ENCODE results near the gene PLD5. TPM values are rescaled to one million over a fixed set of nuclear protein-coding genes. Genes with fewer than 3 reads are reported as not detected.
"Not testable (repeated sequence)": the region's sequence is repeated elsewhere in the genome, so short reads cannot be mapped to it uniquely, and the experiment has no call there.

The PLD5 gene
- total RNA-seq, 1 donor: not detected

DNA sequence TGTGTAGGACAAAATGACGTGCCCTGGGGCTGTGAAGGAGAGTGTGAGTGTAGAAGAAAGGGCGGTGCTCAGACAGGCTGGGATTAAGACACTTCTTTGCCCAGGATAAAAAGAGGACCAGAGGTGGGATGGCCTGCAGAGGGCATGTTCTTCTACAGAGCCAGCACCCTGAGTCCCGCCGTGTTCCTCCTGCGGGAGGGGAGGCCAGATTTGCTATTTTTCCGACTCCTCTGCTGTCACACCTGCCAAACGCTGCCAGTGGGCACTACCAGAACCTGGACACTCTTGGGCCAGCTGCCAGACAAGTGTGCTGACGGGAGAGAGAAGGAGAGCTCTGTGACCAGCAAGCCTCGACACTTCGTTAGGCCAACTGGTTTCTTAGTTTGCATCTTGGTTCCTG is 206.4 kb downstream of the PLD5 start:
- no peaks in the 10 kb centered on the region for H3K79me2 ChIP-seq (ENCODE audit: insufficient read depth, low read length)
- H3K27ac ChIP-seq (ENCODE audit: low read depth, low read length): no peak overlapping the region
- no peak overlapping the region for H3K4me3 ChIP-seq (ENCODE audit: insufficient read depth, low read length)
- H3K9me3 ChIP-seq (ENCODE audit: low read depth, low read length): no peaks in the 10 kb centered on the region
- H3K4me1 ChIP-seq (ENCODE audit: insufficient read depth, low read length): no peaks in the 10 kb centered on the region
- H3K36me3 ChIP-seq (ENCODE audit: insufficient read depth, low read length): no peaks in the 10 kb centered on the region
- no peak for DNase-seq (ENCODE audit: insufficient read length, low spot score, missing footprints)
- no peaks in the 10 kb centered on the region for H4K20me1 ChIP-seq (ENCODE audit: insufficient read depth, low read length)
- H3K4me2 ChIP-seq (ENCODE audit: insufficient read depth, low read length): no peak overlapping the region
- no peak overlapping the region for H2AFZ ChIP-seq (ENCODE audit: low read length)
- H3K27me3 ChIP-seq (ENCODE audit: insufficient read depth, low read length): no peaks in the 10 kb centered on the region
- TF ChIP-seq CTCF (IDR thresholded peaks at IDR 0.05; ENCODE audit: extremely low read depth, low read depth, low read length): no peak

DNA sequence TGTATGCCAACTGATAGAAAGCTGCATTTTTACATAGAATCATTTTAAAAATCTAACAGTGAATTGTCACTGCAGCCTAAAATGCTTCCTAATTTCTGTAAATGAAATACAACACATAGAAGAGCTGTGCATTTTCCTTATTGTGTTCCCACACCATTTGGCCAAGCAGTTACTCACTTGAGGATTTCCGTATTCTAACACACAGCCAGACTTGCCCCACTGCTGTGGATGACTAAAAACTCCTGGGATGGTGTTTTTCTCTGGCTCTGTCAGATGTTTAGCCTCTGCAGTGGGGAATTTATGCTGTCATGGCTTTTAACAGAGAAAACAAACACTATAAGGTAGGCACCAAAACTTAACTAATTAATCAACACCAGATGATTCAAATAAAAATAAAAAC is 209.6 kb downstream of the PLD5 start:
- H3K79me2 ChIP-seq (ENCODE audit: insufficient read depth, low read length): not testable (repeated sequence)

GRCh38 chr1:242314085-242314649 is 210.3 kb downstream of the PLD5 start:
- not testable (repeated sequence) for H3K79me2 ChIP-seq (ENCODE audit: insufficient read depth, low read length); H3K36me3 ChIP-seq (ENCODE audit: insufficient read depth, low read length); H3K27ac ChIP-seq (ENCODE audit: low read depth, low read length); H3K4me3 ChIP-seq (ENCODE audit: insufficient read depth, low read length); H4K20me1 ChIP-seq (ENCODE audit: insufficient read depth, low read length); H3K4me1 ChIP-seq (ENCODE audit: insufficient read depth, low read length); H3K9me3 ChIP-seq (ENCODE audit: low read depth, low read length); H2AFZ ChIP-seq (ENCODE audit: low read length); H3K27me3 ChIP-seq (ENCODE audit: insufficient read depth, low read length); H3K4me2 ChIP-seq (ENCODE audit: insufficient read depth, low read length); DNase-seq (ENCODE audit: insufficient read length, low spot score, missing footprints)

More for the DNA sequence above, 209.6 kb downstream of the PLD5 start:
- H3K9me3 ChIP-seq (ENCODE audit: low read depth, low read length); H3K27me3 ChIP-seq (ENCODE audit: insufficient read depth, low read length); H4K20me1 ChIP-seq (ENCODE audit: insufficient read depth, low read length); H3K4me3 ChIP-seq (ENCODE audit: insufficient read depth, low read length); H3K4me2 ChIP-seq (ENCODE audit: insufficient read depth, low read length); H3K27ac ChIP-seq (ENCODE audit: low read depth, low read length); H3K36me3 ChIP-seq (ENCODE audit: insufficient read depth, low read length); H2AFZ ChIP-seq (ENCODE audit: low read length); DNase-seq (ENCODE audit: insufficient read length, low spot score, missing footprints); H3K4me1 ChIP-seq (ENCODE audit: insufficient read depth, low read length): not testable (repeated sequence)

DNA sequence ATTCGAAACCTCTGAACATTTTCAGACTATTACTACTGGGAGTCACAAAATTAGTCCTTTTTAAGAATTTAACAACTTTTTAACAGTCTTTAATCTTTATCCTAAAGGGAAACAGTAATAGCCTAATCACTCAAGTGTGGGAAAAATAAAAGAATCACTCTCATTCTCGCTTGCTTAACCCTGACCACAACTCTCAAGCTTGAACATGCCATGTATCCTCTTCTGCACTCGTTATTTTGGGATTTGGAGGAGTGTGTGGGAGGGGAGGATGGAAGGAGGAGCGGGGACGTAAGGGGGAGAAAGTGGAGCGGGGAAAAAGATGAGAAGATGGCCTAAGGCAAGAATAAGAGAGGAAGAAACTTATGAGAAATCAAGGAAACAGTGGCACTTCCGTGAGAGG is 215.8 kb downstream of the PLD5 start:
- not testable (repeated sequence) for H3K27ac ChIP-seq (ENCODE audit: low read depth, low read length); H3K4me1 ChIP-seq (ENCODE audit: insufficient read depth, low read length); H3K36me3 ChIP-seq (ENCODE audit: insufficient read depth, low read length); H3K4me3 ChIP-seq (ENCODE audit: insufficient read depth, low read length); H3K27me3 ChIP-seq (ENCODE audit: insufficient read depth, low read length); H3K9me3 ChIP-seq (ENCODE audit: low read depth, low read length); H3K4me2 ChIP-seq (ENCODE audit: insufficient read depth, low read length); H4K20me1 ChIP-seq (ENCODE audit: insufficient read depth, low read length); DNase-seq (ENCODE audit: insufficient read length, low spot score, missing footprints); H2AFZ ChIP-seq (ENCODE audit: low read length); H3K79me2 ChIP-seq (ENCODE audit: insufficient read depth, low read length)

DNA sequence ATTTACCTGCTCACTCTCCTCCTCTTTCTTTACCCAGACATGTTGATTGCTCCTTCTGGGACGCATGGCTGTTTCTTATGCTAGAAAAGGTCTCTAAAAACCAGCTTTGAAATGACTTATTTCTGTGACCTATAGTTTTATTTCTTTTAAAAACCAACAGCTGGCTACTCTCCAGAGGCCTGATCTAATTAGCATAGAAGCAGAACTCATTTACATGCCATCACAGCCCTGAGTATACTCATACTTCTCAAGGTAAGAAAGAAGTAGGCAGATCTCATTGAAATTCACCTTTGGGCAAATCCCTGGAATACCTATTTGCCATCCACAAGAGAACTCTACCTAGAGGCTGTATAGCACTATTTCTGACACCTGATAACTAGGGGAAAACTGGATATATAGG is 230.7 kb downstream of the PLD5 start:
- not testable (repeated sequence) for H3K36me3 ChIP-seq (ENCODE audit: insufficient read depth, low read length); H3K4me2 ChIP-seq (ENCODE audit: insufficient read depth, low read length); H3K4me3 ChIP-seq (ENCODE audit: insufficient read depth, low read length); H3K9me3 ChIP-seq (ENCODE audit: low read depth, low read length); H3K79me2 ChIP-seq (ENCODE audit: insufficient read depth, low read length); H3K4me1 ChIP-seq (ENCODE audit: insufficient read depth, low read length); H3K27me3 ChIP-seq (ENCODE audit: insufficient read depth, low read length); DNase-seq (ENCODE audit: insufficient read length, low spot score, missing footprints); H4K20me1 ChIP-seq (ENCODE audit: insufficient read depth, low read length); H2AFZ ChIP-seq (ENCODE audit: low read length); H3K27ac ChIP-seq (ENCODE audit: low read depth, low read length)

GRCh38 chr1:242288067-242288466 is 236.4 kb downstream of the PLD5 start:
- DNase-seq (ENCODE audit: insufficient read length, low spot score, missing footprints); H4K20me1 ChIP-seq (ENCODE audit: insufficient read depth, low read length); H3K27me3 ChIP-seq (ENCODE audit: insufficient read depth, low read length); H3K4me1 ChIP-seq (ENCODE audit: insufficient read depth, low read length); H3K9me3 ChIP-seq (ENCODE audit: low read depth, low read length); H3K4me3 ChIP-seq (ENCODE audit: insufficient read depth, low read length); H3K36me3 ChIP-seq (ENCODE audit: insufficient read depth, low read length); H3K4me2 ChIP-seq (ENCODE audit: insufficient read depth, low read length); H3K27ac ChIP-seq (ENCODE audit: low read depth, low read length); H3K79me2 ChIP-seq (ENCODE audit: insufficient read depth, low read length); H2AFZ ChIP-seq (ENCODE audit: low read length): not testable (repeated sequence)

DNA sequence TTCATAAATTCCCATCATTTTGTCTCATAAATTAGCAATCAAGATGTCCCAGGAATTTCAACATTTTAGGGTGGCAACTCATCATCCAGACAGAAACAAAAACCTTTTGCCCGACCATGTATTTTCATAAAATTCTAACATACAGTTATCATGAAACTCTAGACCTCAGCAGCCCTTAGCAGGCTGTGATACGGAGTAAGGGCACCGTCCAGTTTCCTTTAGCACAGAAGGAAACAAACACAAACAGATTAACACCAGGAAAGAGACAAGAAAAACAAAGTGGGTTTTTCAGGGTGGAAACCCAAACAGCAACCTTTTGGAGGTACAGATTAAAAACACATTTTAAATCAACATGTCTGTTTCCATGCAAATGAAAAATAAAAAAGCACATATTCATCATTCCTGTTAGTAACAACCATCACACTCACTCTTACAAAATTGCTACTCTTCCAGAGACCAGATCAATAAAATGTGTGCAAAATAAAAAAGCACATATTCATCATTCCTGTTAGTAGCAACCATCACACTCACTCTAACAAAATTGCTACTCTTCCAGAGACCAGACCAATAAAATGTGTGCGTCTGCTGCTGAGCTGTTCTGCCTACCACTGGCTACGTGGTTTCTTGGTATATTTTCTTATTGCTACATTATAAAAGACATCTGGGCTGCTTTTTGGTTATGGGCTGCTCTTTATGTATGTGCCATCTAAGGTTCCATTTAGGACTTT is 241.6 kb downstream of the PLD5 start:
- not testable (repeated sequence) for H3K36me3 ChIP-seq (ENCODE audit: insufficient read depth, low read length); H3K79me2 ChIP-seq (ENCODE audit: insufficient read depth, low read length); H2AFZ ChIP-seq (ENCODE audit: low read length); H3K27ac ChIP-seq (ENCODE audit: low read depth, low read length); H4K20me1 ChIP-seq (ENCODE audit: insufficient read depth, low read length); DNase-seq (ENCODE audit: insufficient read length, low spot score, missing footprints); H3K27me3 ChIP-seq (ENCODE audit: insufficient read depth, low read length); H3K4me1 ChIP-seq (ENCODE audit: insufficient read depth, low read length); H3K4me2 ChIP-seq (ENCODE audit: insufficient read depth, low read length); H3K9me3 ChIP-seq (ENCODE audit: low read depth, low read length); H3K4me3 ChIP-seq (ENCODE audit: insufficient read depth, low read length)

DNA sequence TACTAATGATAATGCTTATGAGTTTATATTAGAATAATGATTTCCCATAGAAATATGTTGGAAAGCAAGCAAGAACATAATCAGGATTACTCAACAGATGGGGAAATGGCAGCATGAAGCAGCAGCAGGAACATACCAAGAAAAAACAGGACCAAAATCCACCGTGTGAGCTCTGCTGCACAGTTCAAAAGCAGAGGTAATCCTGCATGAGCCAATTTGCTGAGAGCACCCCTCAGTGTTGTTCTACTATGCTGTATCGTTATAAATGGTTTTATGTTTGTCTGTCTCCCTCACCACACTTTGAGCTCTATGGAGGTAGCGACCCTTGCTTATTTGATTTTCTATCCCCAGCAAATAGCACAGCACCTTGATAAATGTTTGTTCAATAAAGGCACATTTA is 246.1 kb downstream of the PLD5 start:
- H3K79me2 ChIP-seq (ENCODE audit: insufficient read depth, low read length); H3K36me3 ChIP-seq (ENCODE audit: insufficient read depth, low read length); H3K27ac ChIP-seq (ENCODE audit: low read depth, low read length); H3K4me3 ChIP-seq (ENCODE audit: insufficient read depth, low read length); H3K4me1 ChIP-seq (ENCODE audit: insufficient read depth, low read length); H3K27me3 ChIP-seq (ENCODE audit: insufficient read depth, low read length); H2AFZ ChIP-seq (ENCODE audit: low read length); DNase-seq (ENCODE audit: insufficient read length, low spot score, missing footprints); H3K4me2 ChIP-seq (ENCODE audit: insufficient read depth, low read length); H3K9me3 ChIP-seq (ENCODE audit: low read depth, low read length); H4K20me1 ChIP-seq (ENCODE audit: insufficient read depth, low read length): not testable (repeated sequence)

Data from osteoblast (primary cell).